ENCODE data around the gene GPR18. TPM values are rescaled to one million over a fixed set of nuclear protein-coding genes. Genes with fewer than 3 reads are reported as not detected.

Gene GPR18
- total RNA-seq, 1 donor from 2014 or later: not detected

GRCh38 chr13:99295488-99296252 lies 37.5 kb upstream of the GPR18 start:
- intact Hi-C loops (cut with DNase I): no loop called here
- no peak overlapping the region for H3K27ac ChIP-seq

GRCh38 chr13:99294958-99295357 lies 36.8 kb upstream of the GPR18 start:
- intact Hi-C loops (cut with DNase I): no loop called here
- H3K9me3 ChIP-seq: no peaks in the 10 kb centered on the region
- TF ChIP-seq CTCF (IDR thresholded peaks at IDR 0.05): no peak
- H3K4me1 ChIP-seq: no peaks in the 10 kb centered on the region
- no peaks in the 10 kb centered on the region for H3K36me3 ChIP-seq
- DNase-seq (ENCODE audit: low spot score in 2 of 2): no peak
- H3K27me3 ChIP-seq: no peaks in the 10 kb centered on the region
- no peak overlapping the region for H3K27ac ChIP-seq
- H3K4me3 ChIP-seq: no peak overlapping the region

More at GRCh38 chr13:99295488-99296252, 37.5 kb upstream of the GPR18 start:
- no peaks in the 10 kb centered on the region for H3K27me3 ChIP-seq
- H3K9me3 ChIP-seq: no peaks in the 10 kb centered on the region
- H3K4me3 ChIP-seq: no peak overlapping the region
- H3K36me3 ChIP-seq: no peaks in the 10 kb centered on the region
- DNase-seq (ENCODE audit: low spot score in 2 of 2): no peak
- TF ChIP-seq CTCF (IDR thresholded peaks at IDR 0.05): no peak
- H3K4me1 ChIP-seq: no peaks in the 10 kb centered on the region

GRCh38 chr13:99294198-99294597 lies 36.0 kb upstream of the GPR18 start:
- H3K4me3 ChIP-seq: no peak overlapping the region
- H3K27me3 ChIP-seq: no peaks in the 10 kb centered on the region
- H3K9me3 ChIP-seq: no peaks in the 10 kb centered on the region
- intact Hi-C loops (cut with DNase I): no loop called here
- H3K4me1 ChIP-seq: no peaks in the 10 kb centered on the region
- no peak for TF ChIP-seq CTCF (IDR thresholded peaks at IDR 0.05)
- no peak for DNase-seq (ENCODE audit: low spot score in 2 of 2)
- no peak overlapping the region for H3K27ac ChIP-seq
- no peaks in the 10 kb centered on the region for H3K36me3 ChIP-seq

- Histone ChIP-seq H3K27ac (no peak overlapping the region), H3K36me3 (no peaks in the 10 kb centered on the region), H3K9me3 (no peaks in the 10 kb centered on the region), H3K27me3 (no peaks in the 10 kb centered on the region), H3K4me1 (no peaks in the 10 kb centered on the region), H3K4me3 (no peak overlapping the region)
- no peak for DNase-seq (ENCODE audit: low spot score in 2 of 2)
- TF ChIP-seq CTCF (IDR thresholded peaks at IDR 0.05): no peak
- intact Hi-C loops (cut with DNase I): no loop called here
These were observed 35.0 kb upstream of the GPR18 start for GRCh38 chr13:99293178-99293577.

- no peak for DNase-seq (ENCODE audit: low spot score in 2 of 2)
- intact Hi-C loops (cut with DNase I): no loop called here
- no peaks in the 10 kb centered on the region for H3K27me3 ChIP-seq
- H3K4me1 ChIP-seq: peaks cover 0 to 1% of the 10 kb centered on the region in 2 donors
- TF ChIP-seq CTCF (IDR thresholded peaks at IDR 0.05): no peak
- H3K4me3 ChIP-seq: no peak overlapping the region
- no peaks in the 10 kb centered on the region for H3K36me3 ChIP-seq
- H3K9me3 ChIP-seq: no peaks in the 10 kb centered on the region
- H3K27ac ChIP-seq: no peak overlapping the region
These were observed 32.7 kb upstream of the GPR18 start for GRCh38 chr13:99290894-99291293.

Measured in ascending aorta (tissue), 2 donors.